Measurements from ENCODE around the gene KCNJ5. TPM values are rescaled to one million over a fixed set of nuclear protein-coding genes. Genes with fewer than 3 reads are reported as not detected.
"Not testable (repeated sequence)": the region's sequence is repeated elsewhere in the genome, so short reads cannot be mapped to it uniquely, and the experiment has no call there.

The KCNJ5 gene
- total and polyA plus RNA-seq, 2 experiments from 2014 or later: not detected

DNA sequence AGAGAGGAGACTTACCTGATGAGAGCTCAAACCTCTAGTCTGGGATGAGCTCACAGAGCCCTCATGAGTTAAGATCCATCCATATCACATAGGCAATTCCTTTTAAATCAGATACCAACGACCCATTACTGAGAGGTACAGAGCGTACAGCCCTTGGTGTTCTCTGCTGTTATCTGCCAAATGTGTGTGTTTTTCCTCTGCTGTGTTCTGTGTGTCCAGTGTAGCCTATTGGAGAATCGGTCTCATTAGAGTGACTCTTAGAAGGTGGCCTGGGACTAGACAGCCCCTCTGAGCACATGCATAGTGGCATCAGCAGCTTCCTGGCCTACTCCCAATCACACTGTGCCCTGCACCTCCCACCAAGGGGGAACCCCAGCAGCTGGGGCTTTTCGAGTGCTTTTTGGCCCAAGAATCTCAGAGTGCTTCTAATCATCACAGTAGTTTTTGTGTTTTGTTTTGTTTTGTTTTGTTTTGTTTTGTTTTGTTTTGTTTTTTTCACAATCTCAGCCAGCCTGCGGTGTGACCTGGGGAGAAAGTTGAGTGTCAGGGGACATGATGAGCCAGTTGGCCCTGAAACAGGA is 26.1 kb downstream of the KCNJ5 start:
- no peak overlapping the region for H2AFZ ChIP-seq
- no peak overlapping the region for H3K4me3 ChIP-seq
- H3K4me3 Mint-ChIP-seq: no peak overlapping the region
- H3K27ac ChIP-seq (ENCODE audit: low read depth): no peak overlapping the region
- TF ChIP-seq, protein P1, sequence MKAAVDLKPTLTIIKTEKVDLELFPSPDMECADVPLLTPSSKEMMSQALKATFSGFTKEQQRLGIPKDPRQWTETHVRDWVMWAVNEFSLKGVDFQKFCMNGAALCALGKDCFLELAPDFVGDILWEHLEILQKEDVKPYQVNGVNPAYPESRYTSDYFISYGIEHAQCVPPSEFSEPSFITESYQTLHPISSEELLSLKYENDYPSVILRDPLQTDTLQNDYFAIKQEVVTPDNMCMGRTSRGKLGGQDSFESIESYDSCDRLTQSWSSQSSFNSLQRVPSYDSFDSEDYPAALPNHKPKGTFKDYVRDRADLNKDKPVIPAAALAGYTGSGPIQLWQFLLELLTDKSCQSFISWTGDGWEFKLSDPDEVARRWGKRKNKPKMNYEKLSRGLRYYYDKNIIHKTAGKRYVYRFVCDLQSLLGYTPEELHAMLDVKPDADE (IDR thresholded peaks at IDR 0.05): no peak
- no peak for TF ChIP-seq STAT1 (IDR thresholded peaks at IDR 0.05; ENCODE audit: unreplicated experiment)
- H3K9me3 Mint-ChIP-seq: no peaks in the 10 kb centered on the region; the same call in 1 of the 3 replicates
- DNase-seq (ENCODE audit: low spot score) (no peak), ATAC-seq (no peak)
- no peaks in the 10 kb centered on the region; the same call in 2 of the 3 replicates for H3K36me3 Mint-ChIP-seq (ENCODE audit: low read depth)
- H3K27me3 Mint-ChIP-seq (ENCODE audit: insufficient read depth, low read depth, poor library complexity): peaks cover 8% of the 10 kb centered on the region
- H3K27me3 ChIP-seq (ENCODE audit: insufficient read depth): no peaks in the 10 kb centered on the region
- H3K36me3 ChIP-seq (ENCODE audit: insufficient read depth): no peaks in the 10 kb centered on the region
- no peaks in the 10 kb centered on the region for H3K79me2 ChIP-seq (replicated peaks; ENCODE audit: insufficient read depth)
- no peak overlapping the region; the same call in 1 of the 2 replicates for H3K27ac Mint-ChIP-seq
- H3K4me2 ChIP-seq: no peak overlapping the region
- H3F3A ChIP-seq (replicated peaks; ENCODE audit: low read depth): no peaks in the 10 kb centered on the region
- H3K9me2 ChIP-seq (ENCODE audit: insufficient read depth): no peaks in the 10 kb centered on the region
- H3K4me1 Mint-ChIP-seq: no peaks in the 10 kb centered on the region; the same call in 2 of the 3 replicates
- no peaks in the 10 kb centered on the region for H3K4me1 ChIP-seq (ENCODE audit: insufficient read depth)
- H4K20me1 ChIP-seq (replicated peaks; ENCODE audit: insufficient read depth): no peaks in the 10 kb centered on the region

DNA sequence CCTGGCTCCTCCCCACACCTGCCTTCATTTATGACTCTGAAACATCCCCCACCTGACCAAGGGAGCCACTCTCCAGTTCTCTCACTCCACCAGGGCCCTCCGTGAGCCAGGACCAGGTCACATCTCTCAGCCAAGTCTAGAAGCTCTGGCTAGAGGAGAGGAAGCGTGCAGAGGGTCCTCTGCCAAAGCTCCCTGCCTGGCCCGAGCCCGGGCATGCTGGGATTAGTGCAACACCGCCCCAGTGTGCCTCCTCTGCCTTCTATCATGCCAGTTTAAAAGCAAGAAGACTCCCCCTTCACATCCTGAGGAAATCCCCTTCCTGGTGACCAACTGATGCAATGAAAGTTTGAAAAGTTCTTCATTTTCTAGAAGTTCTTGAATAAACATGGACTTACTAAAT is 28.1 kb downstream of the KCNJ5 start:
- Histone ChIP-seq H3K4me2 (no peak overlapping the region), H3K27ac (ENCODE audit: low read depth) (no peak overlapping the region), H3K4me3 (no peak overlapping the region), H3K36me3 (ENCODE audit: insufficient read depth) (no peaks in the 10 kb centered on the region), H3K27me3 (ENCODE audit: insufficient read depth) (peaks cover 3% of the 10 kb centered on the region; the same call in 1 of the 2 replicates), H2AFZ (no peak overlapping the region), H3F3A (replicated peaks; ENCODE audit: low read depth) (no peaks in the 10 kb centered on the region), H4K20me1 (replicated peaks; ENCODE audit: insufficient read depth) (no peaks in the 10 kb centered on the region), H3K4me1 (ENCODE audit: insufficient read depth) (no peaks in the 10 kb centered on the region), H3K9me2 (ENCODE audit: insufficient read depth) (no peaks in the 10 kb centered on the region), H3K79me2 (replicated peaks; ENCODE audit: insufficient read depth) (no peaks in the 10 kb centered on the region)
- H3K27me3 Mint-ChIP-seq (ENCODE audit: insufficient read depth, low read depth, poor library complexity): peaks cover 6% of the 10 kb centered on the region
- peaks cover 2% of the 10 kb centered on the region for H3K4me1 Mint-ChIP-seq
- H3K9me3 Mint-ChIP-seq: no peaks in the 10 kb centered on the region; the same call in 1 of the 3 replicates
- no peaks in the 10 kb centered on the region; the same call in 2 of the 3 replicates for H3K36me3 Mint-ChIP-seq (ENCODE audit: low read depth)
- TF ChIP-seq ZNF114 (CRISPR knock-in tag; IDR thresholded peaks at IDR 0.05): no peak
- TF ChIP-seq EZH2phosphoT487 (IDR thresholded peaks at IDR 0.05; ENCODE audit: unreplicated experiment): no peak
- no peak for TF ChIP-seq EZH2 (IDR thresholded peaks at IDR 0.05; ENCODE audit: low read depth, unreplicated experiment)
- ATAC-seq (no peak), DNase-seq (ENCODE audit: low spot score) (no peak)
- H3K4me3 Mint-ChIP-seq: no peak overlapping the region
- H3K27ac Mint-ChIP-seq: no peak overlapping the region

GRCh38 chr11:128919635-128920034 is 28.5 kb downstream of the KCNJ5 start:
- not testable (repeated sequence) for H3K27me3 ChIP-seq (ENCODE audit: insufficient read depth); H3K4me3 Mint-ChIP-seq; H3F3A ChIP-seq (replicated peaks; ENCODE audit: low read depth); H3K9me2 ChIP-seq (ENCODE audit: insufficient read depth); H3K27me3 Mint-ChIP-seq (ENCODE audit: insufficient read depth, low read depth, poor library complexity); H3K4me3 ChIP-seq; ATAC-seq; H3K36me3 ChIP-seq (ENCODE audit: insufficient read depth); H3K9me3 Mint-ChIP-seq; H3K27ac Mint-ChIP-seq; H3K27ac ChIP-seq (ENCODE audit: low read depth); H3K4me1 Mint-ChIP-seq; DNase-seq (ENCODE audit: low spot score); H3K79me2 ChIP-seq (replicated peaks; ENCODE audit: insufficient read depth); H3K4me2 ChIP-seq; H3K36me3 Mint-ChIP-seq (ENCODE audit: low read depth); H3K4me1 ChIP-seq (ENCODE audit: insufficient read depth); H2AFZ ChIP-seq; H4K20me1 ChIP-seq (replicated peaks; ENCODE audit: insufficient read depth)

Measured in GM23338 (cell line).